Hematopoietic multipotent progenitor cell treated with erythropoietin and hydrocortisone succinate and interleukin-3 and kit ligand, for 8 days (in vitro differentiated cells): ENCODE results near the gene NEBL.
"Not testable (repeated sequence)": the region's sequence is repeated elsewhere in the genome, so short reads cannot be mapped to it uniquely, and the experiment has no call there.

Experiments
- DNase-seq: peaks from one replicate; pipeline ENCODE4 v3.0.0-alpha.2; 2015

NEBL gene, protein sequence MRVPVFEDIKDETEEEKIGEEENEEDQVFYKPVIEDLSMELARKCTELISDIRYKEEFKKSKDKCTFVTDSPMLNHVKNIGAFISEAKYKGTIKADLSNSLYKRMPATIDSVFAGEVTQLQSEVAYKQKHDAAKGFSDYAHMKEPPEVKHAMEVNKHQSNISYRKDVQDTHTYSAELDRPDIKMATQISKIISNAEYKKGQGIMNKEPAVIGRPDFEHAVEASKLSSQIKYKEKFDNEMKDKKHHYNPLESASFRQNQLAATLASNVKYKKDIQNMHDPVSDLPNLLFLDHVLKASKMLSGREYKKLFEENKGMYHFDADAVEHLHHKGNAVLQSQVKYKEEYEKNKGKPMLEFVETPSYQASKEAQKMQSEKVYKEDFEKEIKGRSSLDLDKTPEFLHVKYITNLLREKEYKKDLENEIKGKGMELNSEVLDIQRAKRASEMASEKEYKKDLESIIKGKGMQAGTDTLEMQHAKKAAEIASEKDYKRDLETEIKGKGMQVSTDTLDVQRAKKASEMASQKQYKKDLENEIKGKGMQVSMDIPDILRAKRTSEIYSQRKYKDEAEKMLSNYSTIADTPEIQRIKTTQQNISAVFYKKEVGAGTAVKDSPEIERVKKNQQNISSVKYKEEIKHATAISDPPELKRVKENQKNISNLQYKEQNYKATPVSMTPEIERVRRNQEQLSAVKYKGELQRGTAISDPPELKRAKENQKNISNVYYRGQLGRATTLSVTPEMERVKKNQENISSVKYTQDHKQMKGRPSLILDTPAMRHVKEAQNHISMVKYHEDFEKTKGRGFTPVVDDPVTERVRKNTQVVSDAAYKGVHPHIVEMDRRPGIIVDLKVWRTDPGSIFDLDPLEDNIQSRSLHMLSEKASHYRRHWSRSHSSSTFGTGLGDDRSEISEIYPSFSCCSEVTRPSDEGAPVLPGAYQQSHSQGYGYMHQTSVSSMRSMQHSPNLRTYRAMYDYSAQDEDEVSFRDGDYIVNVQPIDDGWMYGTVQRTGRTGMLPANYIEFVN

DNA sequence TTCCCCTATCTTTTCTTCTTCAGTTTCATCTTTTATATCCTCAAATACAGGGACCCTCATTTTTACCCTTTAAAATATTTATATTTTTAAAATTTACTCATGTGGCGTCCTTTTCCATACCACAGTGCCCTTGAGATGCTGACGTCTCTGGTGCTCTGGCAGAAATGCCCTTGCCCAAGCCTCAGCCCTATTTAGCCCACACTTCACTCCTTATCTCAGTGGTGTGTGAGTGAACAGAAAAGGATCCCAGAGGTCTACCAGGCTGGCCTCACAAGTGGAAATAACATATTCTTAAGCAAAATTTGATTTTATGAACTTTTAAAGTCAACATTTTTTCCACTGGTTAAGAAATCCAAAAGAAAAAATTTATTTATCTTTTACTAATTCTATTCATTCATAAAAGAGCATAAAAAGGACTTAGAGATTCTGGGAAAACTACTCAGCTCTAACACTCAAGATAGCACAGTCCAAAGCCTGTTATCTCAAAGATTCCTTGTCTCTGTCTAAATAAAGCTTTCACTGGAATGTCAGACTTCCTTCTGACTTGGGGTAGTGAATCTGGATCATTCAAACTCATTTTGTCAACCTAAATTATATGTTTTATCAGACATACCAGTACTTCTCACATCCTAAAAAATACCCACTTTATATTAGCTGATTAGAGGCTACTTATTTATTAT is at the start of gene NEBL:
NEBL (minus strand) TSS at position 166 of the 680 bp plus-strand sequence; CDS start at position 60, 106 bp downstream.
- DNase-seq = no peak

DNA sequence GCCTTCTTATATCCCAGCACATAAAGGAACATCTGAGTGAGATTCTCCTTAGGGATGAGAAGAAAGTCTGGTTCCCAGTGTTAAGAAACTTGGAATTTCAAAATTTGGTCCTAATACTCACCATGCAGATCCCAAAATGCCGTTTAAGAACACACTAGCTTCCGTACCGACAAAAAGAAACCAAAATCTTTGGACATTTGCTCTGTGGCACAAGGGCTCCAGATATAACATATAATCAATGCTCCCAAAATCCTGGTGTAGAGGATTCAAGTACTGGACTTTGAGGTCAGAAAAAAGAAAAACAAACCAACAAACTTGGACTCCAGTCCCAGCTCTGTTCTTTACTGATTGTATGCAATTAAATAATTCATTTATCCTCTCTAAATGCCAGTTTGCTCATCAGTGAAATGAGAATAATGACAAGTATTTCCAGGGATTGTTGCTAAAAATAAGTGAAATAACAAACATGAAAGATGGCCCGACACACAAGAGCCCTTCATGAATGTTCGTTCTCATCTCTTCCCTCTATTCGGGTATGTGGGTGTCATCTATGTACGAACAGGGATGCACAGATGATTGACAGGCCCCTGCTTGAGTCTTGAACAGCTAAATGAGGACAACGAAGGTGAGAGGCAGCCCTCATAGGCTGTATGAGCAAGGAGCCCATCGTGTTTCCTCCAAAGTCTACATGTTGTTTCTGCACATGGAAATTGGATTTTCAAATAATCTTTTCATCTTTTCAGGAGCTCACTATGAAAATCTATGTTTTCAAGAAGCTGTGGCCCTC is 48.6 kb upstream of the NEBL start:
- no peak for DNase-seq

DNA sequence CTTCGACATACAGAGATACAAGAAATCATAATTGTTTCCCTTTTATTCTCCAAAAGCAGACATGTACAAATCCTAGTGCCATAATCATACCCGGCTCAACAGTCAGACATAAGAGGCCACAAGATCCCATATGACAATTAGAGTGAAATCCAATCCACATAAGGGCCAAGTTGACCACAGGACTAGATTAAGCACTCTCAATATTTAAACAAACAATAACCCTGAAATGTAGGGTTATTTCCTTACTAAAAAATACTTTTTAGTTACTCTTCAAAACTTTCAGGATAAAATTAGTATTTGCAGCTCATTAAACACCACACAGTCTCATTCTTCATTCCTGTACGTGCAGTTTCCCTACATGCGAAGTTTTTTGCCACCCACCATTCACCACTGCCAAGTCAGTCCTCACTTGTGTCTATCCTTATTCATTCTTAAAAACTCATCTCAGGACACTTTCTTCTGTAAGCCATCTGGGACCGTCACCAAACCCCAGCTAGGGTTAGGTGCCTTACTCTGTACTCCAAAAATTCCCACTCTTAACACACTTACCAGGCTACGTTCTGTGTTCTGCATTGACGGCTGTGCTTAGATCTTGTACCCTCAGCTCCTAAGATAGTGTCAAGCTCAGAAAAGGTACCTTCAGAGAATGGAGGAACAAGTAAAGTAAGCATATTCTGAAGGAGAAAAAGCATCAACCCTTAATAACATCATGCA is 47.8 kb upstream of the NEBL start:
- DNase-seq = no peak

DNA sequence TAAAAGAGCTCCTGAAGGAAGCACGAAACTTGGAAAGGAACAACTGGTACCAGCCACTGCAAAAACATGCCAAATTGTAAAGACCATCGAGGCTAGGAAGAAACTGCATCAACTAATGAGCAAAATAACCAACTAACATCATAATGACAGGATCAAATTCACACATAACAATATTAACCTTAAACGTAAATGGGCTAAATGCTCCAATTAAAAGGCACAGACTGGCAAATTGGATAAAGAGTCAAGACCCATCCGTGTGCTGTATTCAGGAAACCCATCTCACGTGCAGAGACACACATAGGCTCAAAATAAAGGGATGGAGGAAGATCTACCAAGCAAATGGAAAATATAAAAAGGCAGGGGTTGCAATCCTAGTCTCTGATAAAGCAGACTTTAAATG is 42.3 kb upstream of the NEBL start:
- not testable (repeated sequence) for DNase-seq

DNA sequence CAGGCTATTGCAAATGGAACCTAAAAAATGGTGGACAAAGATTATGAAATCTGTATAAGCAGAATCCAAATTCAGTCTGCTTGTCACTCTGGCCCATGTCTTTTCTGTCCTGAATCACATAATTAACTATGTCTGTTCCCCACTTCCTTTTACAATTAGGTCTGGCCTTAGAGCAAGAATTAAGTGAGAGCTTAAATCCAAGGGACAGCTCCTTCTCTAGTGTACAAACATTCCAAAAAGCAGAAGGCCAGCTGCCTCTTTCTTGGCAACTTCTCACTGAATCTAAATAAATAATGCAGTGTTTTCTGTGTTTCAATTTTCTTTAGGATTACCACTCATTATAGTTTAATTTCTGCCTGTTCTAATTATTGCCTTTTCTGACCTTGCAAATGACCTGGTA is 39.3 kb upstream of the NEBL start:
- no peak for DNase-seq

DNA sequence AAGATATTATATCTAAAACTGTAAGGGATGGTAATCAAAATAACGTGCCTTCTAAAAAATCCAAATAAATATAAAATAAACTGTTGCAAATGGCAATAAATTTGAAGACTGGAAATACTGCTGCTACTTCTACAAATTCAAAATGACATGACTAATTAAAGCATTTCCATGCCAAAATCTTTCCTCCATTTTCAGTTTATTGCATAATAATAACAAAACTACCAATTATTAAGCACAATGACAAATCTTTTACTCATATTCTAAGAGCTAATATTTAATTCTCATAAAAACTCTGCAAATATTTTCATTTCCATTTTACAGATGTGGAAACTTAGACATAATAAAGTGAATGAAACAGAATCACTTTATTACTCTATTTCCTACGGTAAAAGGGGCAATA is 38.8 kb upstream of the NEBL start:
- DNase-seq = no peak

DNA sequence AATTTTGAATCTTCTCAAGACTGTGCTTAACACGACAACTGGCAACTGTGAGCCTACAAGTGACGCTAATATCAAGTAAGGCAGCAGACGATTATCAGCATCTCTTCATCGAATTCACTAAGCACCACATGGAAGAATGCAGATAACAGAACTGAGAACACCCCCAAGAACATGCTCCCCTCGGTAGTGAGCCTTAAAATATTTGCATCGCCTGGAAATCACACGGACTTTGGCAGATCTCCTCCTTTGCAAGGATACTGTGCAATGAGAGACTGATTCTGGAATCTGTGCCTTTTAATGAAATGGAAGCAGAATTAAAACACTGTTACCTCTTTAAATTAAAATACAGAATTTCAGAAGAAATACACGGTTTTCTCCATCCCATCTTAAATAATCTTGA is 38.2 kb upstream of the NEBL start:
- no peak for DNase-seq

DNA sequence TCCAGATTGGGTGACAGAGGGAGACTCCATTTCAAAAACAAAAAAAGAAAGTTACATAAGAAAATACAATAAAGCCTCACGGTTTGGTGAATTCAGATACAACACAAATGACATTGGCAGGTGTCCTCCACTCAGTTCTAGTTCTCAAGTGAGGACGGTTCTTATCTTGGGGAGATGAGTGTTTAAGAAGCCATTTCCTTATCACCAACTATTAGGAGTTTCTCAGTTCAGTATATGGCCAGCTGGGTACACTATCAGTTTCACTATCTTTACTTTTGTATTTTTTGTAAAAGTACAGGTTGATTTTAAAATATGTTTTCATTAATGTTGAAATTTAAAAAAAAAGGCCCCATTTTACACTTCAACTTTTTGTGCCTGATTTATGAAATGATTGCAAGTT is 36.6 kb upstream of the NEBL start:
- DNase-seq = no peak

DNA sequence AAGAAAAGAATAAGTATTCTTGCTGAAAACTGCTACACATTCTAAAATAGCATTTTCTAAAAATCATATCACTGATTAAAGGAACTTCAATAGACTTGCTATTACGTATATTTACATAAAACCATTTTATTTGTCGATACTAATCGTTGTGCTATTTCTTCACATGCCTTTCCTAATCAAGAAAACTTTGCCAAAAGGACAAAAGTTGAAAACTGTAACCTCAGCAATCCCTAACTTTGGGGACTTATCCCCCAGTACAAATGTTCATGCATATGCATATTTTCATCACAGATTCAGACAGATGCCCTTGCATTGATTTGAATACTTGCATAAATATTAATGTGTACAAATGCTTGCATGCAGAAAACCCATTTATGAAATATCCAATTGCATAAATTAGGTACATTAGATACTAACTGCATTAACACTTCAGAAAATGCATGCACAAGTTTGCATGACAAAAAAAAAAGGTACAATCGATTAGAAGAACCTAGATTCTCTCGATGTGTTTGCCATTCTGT is 35.6 kb upstream of the NEBL start:
- DNase-seq = no peak

DNA sequence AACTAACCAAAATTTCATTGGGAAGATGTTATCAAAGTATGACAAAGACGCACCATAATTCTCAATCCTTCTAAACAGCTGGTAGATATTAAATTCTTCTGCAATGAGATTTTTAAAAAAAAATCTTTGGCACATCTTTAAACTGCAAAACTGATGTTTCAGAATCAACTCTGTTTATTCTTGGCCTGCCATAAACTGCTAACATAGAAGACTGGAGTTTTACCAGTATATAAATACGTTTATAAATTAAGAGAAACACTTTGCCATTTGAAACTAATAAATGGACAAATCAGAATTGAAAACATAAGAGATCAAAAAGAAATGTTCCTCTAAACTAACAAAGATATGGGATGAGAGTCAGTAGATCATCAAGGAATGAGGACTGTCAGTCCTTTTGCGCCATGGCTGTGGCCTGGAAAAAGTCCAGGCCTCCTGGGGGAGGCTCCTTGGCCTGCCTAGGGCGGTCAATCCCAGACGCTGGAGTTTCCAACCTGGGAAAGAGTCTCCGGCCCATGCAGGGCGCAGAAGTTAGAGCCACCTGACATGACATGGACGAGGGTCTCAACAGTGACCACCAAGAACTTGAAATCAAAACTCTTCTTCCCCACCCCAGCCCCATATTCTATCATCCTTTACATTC is 34.2 kb upstream of the NEBL start:
- no peak for DNase-seq

DNA sequence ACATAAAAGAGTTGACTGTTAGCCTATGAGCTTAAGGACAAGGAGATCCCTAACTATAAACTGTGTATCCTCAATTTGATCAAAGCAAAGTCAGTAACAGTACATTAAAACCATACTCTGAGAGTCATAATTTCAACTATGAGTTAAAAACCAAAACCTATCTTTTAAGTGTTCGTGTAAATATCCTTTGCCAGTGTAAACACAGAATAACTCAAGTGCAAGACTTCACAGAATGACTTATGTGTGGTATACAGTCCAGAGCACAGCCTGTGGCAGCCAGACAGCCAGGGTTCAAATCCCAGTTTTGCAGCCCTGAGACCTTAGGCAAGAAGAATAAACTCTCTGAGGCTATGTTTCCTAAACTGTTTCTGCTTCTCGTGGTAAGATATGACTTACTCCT is 30.3 kb upstream of the NEBL start:
- DNase-seq = no peak

DNA sequence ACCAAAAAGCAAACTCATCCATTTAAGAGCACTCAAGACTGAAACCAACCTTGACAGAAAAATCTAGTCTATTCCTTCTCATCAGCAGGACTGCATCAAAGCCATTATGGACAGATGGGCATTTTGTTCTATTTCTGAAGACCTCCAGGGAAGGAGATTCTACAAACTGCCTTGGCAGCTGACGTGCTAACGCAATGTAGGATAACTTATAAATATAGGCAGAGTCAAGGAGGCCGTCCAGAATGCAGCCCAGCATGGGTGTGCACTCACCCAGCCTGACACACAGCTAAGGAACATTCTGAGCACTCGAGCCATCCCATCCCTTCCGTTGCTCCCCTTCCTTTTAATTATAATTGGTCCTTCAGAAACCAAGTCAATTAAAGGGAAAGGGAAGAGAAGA is 25.3 kb upstream of the NEBL start:
- DNase-seq = no peak

DNA sequence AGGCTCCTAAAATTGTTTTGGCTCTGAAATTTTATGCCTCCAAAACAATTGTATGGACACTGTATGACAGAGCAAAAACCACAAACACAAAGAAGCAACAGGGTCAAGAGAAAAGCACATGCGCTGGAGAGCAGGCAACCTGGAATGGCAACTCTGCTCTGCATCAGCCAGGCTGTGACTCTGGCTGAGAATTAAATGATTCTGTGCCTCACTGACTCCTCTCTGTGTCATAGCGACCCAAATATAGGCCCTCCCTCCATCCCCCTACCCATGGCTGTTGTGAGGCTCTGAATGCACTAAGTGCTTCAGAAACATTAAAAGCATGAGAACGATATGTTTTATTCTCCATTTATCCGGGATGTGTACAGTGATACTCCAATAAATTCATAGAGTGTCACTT is 24.9 kb upstream of the NEBL start:
- DNase-seq = no peak

DNA sequence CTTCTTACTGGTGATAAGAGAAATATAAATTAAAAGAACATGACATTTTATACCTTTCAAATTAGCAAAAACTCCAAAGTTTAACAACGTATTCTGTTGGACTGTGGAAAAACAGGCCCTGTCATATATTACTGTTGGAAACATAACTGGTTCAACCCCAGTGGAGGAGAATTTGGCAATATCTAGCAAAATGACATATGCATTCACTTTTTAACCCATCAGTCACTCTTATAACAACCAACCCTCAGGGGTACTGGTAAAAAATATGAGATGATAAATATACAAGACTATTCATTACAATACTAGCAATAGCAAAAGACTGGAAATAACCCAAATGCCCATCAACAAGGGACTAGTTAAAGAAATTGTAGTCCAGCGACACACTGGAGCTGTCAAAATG is 22.9 kb upstream of the NEBL start:
- no peak for DNase-seq

DNA sequence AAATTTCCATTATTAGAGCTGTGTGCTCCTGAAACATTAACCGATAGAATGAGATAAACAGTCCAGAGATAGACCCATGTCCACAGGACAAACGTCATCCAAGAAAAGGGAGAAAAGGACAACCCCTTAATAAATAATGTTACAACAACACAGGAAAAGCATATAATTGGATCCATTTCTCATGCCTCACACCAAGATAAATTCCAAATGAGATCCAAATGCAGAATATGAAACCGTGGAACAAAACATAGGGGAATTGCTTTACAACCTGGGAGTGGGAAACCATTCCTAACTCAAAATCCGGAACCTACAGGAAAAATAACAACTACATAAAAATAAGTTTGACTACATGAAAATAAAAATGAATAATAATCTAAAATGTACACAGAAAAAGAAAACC is 22.4 kb upstream of the NEBL start:
- no peak for DNase-seq

DNA sequence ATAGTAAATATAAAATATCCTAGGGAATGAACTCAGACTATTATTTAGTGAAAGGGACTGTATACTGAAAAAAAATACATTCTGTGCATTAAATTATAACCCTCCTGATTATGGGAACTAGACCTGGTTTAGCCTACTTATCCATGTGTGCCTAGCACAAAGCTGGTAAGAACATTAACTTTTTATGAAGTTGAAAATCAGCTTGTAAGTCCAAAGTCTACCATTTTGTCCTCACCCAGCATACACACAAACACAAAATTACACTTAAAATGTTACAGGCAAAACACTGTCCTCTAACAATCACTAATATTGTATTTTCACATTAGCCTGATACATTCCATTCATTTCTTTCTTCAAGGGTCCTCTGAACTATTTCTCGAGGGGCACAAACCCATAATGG is 19.9 kb upstream of the NEBL start:
- DNase-seq = no peak

DNA sequence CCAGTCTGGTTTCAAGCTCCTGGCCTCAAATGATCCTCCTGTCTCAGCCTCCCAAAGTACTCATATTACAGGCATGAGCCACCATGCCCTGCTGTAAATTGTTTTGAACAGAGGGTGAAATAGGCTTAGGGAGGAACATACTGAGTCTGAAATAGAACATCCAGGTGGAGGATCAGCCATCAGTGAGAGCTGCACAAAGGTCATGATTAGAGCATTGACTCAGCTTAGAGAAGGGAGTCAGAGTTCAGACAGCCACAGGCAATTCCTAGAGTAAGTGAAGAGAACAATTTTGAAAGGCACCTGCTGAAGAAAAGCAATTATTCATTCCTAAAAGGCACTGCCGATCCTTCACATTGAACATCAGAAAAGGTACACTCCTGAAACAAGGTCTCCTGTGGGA is 15.9 kb upstream of the NEBL start:
- no peak for DNase-seq

DNA sequence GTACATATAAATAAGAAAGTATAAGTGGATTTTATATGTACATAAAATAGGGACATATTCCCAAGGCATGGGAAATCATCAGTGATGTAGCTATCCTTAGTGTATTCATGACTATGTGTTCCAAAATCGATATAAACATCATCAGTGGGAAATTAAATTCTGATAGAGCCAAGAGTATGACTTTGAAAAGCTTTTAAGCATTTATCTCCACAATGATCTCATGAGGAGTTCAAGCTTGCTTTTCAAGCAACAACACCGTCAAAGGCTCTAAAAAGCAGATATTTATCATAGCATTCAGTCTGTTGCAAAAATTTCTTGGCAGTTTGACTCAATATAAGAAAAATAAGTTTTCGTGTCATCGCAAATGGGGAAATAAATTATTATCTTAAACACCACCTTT is 14.5 kb upstream of the NEBL start:
- DNase-seq = no peak

DNA sequence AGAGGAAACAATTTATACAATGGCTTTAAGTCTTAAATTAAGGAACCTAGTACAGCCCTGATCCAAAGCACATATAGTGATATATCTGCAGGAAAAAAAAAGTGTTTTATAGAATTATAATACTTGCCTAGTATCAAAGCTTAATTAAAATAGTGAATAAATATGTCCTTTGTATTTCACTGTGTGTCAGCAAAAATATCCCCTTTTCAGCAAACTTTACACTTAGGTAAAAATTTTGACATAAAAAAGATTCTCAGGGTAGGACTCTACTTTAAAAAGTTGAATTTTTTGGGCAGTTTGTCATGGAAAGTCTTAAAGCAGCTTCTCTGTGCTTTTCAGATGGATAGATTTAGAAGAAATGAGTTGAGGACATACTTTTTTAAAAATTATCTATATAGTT is 12.7 kb upstream of the NEBL start:
- DNase-seq = no peak

DNA sequence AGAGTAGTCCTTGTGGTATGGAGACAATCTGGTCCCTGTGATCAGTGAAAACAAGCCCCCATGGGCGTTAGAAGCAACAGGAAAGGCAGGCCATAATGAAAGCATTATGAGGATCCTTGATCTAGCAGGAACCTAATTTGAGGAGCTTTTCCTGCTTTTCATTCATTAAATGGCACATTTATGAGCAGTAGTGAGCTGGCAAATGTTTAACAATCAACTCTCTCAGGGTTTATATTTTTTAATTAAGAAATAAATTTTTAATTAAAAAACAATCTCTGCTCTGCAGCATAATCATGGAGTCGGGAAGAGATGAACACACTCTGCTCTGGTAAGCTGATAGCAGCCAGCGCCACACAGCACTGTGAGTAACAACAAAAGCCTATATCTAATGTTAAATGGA is 11.3 kb upstream of the NEBL start:
- DNase-seq = no peak
